Esophagus squamous epithelium (tissue), 5 donors: ENCODE data around the gene CLSTN2. TPM values are rescaled to one million over a fixed set of nuclear protein-coding genes. Genes with fewer than 3 reads are reported as not detected.

ENCODE experiments used
- DNase-seq: peaks from one replicate; lab custom pipeline; 2025; lab: John Stamatoyannopoulos, UW
- H3K27ac ChIP-seq, 4 donors: fragments of 200-600 bp; sonication (generic); one replicate each; pipeline ENCODE4 v1.5.1; 2016 to 2019; ENCODE audit warnings: mild to moderate bottlenecking in 1 of 4
- H3K27me3 ChIP-seq, 4 donors: fragments of 200-600 bp; sonication (generic); 1 replicate in 3 of 4; 2 replicates in 1 of 4; pipeline versions ENCODE4 v1.5.1 to v1.6.0; 2017 to 2021; ENCODE audit warnings: antibody characterized with exemption in 1 of 4
- H3K36me3 ChIP-seq, 3 donors: fragments of 200-600 bp; sonication (generic); one replicate each; pipeline ENCODE4 v1.5.1; 2016 to 2019
- H3K4me1 ChIP-seq, 3 donors: fragments of 200-600 bp; sonication (generic); one replicate each; pipeline ENCODE4 v1.5.1; 2017 to 2019
- H3K4me3 ChIP-seq, 4 donors: fragments of 200-600 bp; sonication (generic); 1 replicate in 3 of 4; 2 replicates in 1 of 4; pipeline ENCODE4 v1.5.1; 2016 to 2019; ENCODE audit warnings: mild to moderate bottlenecking in 2 of 4, moderate library complexity in 1 of 4
- H3K9me3 ChIP-seq, 3 donors: fragments of 200-600 bp; sonication (generic); one replicate each; pipeline ENCODE4 v1.5.1; 2016 to 2019
- CTCF ChIP-seq, 6 experiments: fragments of 450-650 bp in 4 of 6; fragments of 200-600 bp in 2 of 6; sonication (generic) in 2 of 6; IDR thresholded peaks; one replicate each; pipeline ENCODE4 v1.5.1; 2016 to 2019; ENCODE audit warnings: antibody characterized with exemption in 6 of 6, mild to moderate bottlenecking in 4 of 6, moderate library complexity in 4 of 6
- POLR2A ChIP-seq, 4 donors: fragments of 450-650 bp; IDR thresholded peaks; one replicate each; pipeline ENCODE4 v1.6.1; 2017; ENCODE audit warnings: antibody characterized with exemption in 4 of 4, mild to moderate bottlenecking in 4 of 4, moderate library complexity in 3 of 4
- WGBS, 2 donors: methylation state at CpG; one replicate each; pipeline ENCODE4 v1.1.5; 2018; 5-methylcytosine and 5-hydroxymethylcytosine counted together
- intact Hi-C: fragments of 100-400 bp; cut with DNase I; formaldehyde crosslinking; loops from one replicate; pipeline ENCODE4 v1.15.0; 2022
- total RNA-seq, 4 donors: library from RNA; depleted of rRNA; stranded (reverse); fragments of >200 nt; gene quantifications; one replicate each; pipeline ENCODE4 v1.1.0, GENCODE V29; 2016
- donor health status: DM: yes; HTN: yes; CAD: no.

Gene CLSTN2
- total RNA-seq, 4 donors from 2014 or later, result 0.53 to 5.0 (median 3.1) TPM

DNA sequence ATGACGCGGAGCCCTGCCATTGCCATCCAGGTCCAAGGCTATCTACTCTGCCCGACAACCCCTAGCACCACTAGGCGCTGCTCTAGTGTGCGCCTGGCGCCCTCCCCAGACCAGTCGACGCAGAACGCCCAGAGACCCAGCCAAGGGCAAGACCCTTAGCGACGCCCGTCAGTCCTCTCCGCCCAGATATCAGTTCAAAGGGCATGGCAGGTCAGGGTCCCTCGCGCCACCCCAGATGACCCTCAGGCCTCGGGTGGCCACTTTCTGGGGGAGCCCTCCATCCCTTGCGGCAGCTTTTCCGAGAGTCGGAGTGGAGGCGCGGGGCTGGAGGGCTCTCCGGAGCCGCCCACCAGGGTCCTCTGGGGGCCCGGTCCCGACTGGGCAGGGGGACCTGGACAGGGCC is 371 bp upstream of the CLSTN2 start:
- H3K9me3 ChIP-seq, result no peaks in the 10 kb centered on the region
- 0% methylated on average over 1 of the region's 25 CpGs; no CpG with 5 or more reads in 1 of the 2 donors for WGBS, 2 donors
- peaks cover 0 to 60% (median 4%) of the 10 kb centered on the region in 4 donors for H3K27me3 ChIP-seq
- H3K36me3 ChIP-seq, result no peaks in the 10 kb centered on the region
- intact Hi-C loops, result no loop called here
- DNase-seq, result no peak
- H3K4me1 ChIP-seq, result peaks cover 13 to 25% (median 14%) of the 10 kb centered on the region in 3 donors
- H3K27ac ChIP-seq, result peak overlapping the region in 1 of 4 donors; percentile 52
- peak overlapping the region; percentile 37 to 69 (median 46) for H3K4me3 ChIP-seq
- peak in 2 of 6 experiments; percentile 12 to 19 for TF ChIP-seq CTCF (IDR thresholded peaks at IDR 0.05)
- TF ChIP-seq POLR2A (IDR thresholded peaks at IDR 0.05), result no peak

- DNase-seq, result no peak
- H3K27me3 ChIP-seq, result peaks cover 0 to 66% (median 4%) of the 10 kb centered on the region in 4 donors
- WGBS, 2 donors, result 13% methylated on average over 9 to 10 of the region's 42 CpGs
- H3K36me3 ChIP-seq, result no peaks in the 10 kb centered on the region
- H3K4me1 ChIP-seq, result peaks cover 13 to 25% (median 14%) of the 10 kb centered on the region in 3 donors
- H3K4me3 ChIP-seq, result peak overlapping the region; percentile 37 to 69 (median 46)
- intact Hi-C loops, result no loop called here
- no peaks in the 10 kb centered on the region for H3K9me3 ChIP-seq
- no peak for TF ChIP-seq POLR2A (IDR thresholded peaks at IDR 0.05)
- TF ChIP-seq CTCF (IDR thresholded peaks at IDR 0.05), result no peak
- H3K27ac ChIP-seq, result no peak overlapping the region
These were observed 1.2 kb downstream of the CLSTN2 start for GRCh38 chr3:139935866-139936817.

GRCh38 chr3:139937674-139938279 is 2.8 kb downstream of the CLSTN2 start:
- H3K36me3 ChIP-seq, result no peaks in the 10 kb centered on the region
- peaks cover 13 to 25% (median 14%) of the 10 kb centered on the region in 3 donors for H3K4me1 ChIP-seq
- no peaks in the 10 kb centered on the region for H3K9me3 ChIP-seq
- no peak overlapping the region for H3K27ac ChIP-seq
- TF ChIP-seq POLR2A (IDR thresholded peaks at IDR 0.05) (no peak), CTCF (IDR thresholded peaks at IDR 0.05) (peak in 5 of 6 experiments; percentile 43 to 65 (median 55))
- intact Hi-C loops, result no loop called here
- 6 to 10% methylated on average over 8 of the region's 8 CpGs for WGBS, 2 donors
- peaks cover 0 to 69% (median 4%) of the 10 kb centered on the region in 4 donors for H3K27me3 ChIP-seq
- H3K4me3 ChIP-seq, result no peak overlapping the region
- no peak for DNase-seq

DNA sequence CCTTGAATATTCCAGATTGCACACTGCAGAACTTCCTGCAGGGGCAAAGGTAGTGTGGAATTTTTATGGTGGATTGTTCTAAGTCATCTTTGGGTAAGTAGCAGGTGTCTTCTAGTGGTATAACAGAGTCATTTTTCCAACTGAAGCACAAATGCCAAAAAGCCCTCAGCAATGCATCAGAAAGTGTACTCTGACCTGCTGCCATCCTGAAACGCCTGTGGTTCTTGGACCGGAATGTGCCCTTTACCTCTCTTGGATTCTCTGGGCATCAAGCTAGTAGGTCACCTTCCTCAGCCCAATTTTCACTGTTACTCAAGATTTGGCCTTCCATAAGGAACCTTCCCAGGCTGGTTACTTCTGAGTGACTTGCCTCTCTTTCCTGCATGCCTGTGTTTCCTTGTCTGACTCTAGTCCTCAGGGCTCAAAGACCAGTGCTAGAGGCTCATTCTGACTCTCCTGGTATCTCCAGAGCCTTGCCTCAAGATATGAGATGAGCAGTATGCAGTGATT is 4.8 kb downstream of the CLSTN2 start:
- intact Hi-C loops, result no loop called here
- Histone ChIP-seq H3K27me3 (peaks cover 0 to 55% (median 4%) of the 10 kb centered on the region in 4 donors), H3K4me1 (peaks cover 13 to 20% (median 14%) of the 10 kb centered on the region in 3 donors), H3K36me3 (no peaks in the 10 kb centered on the region), H3K4me3 (no peak overlapping the region), H3K27ac (no peak overlapping the region), H3K9me3 (no peaks in the 10 kb centered on the region)
- 69% methylated on average over 2 of the region's 2 CpGs for WGBS, 2 donors
- no peak for DNase-seq
- TF ChIP-seq CTCF (IDR thresholded peaks at IDR 0.05) (no peak), POLR2A (IDR thresholded peaks at IDR 0.05) (no peak)
